HG03280 (cell line): ENCODE data around the gene ARHGAP15.
"Not testable (repeated sequence)": the region's sequence is repeated elsewhere in the genome, so short reads cannot be mapped to it uniquely, and the experiment has no call there.

ENCODE experiments used
- ATAC-seq: cut with Tn5 transposase; IDR thresholded peaks from one replicate; pipeline ENCODE4 v1.9.1; 2021; ENCODE audit warnings: mild to moderate bottlenecking, moderate library complexity; ENCODE audit not compliant: unreplicated experiment

The ARHGAP15 gene

DNA sequence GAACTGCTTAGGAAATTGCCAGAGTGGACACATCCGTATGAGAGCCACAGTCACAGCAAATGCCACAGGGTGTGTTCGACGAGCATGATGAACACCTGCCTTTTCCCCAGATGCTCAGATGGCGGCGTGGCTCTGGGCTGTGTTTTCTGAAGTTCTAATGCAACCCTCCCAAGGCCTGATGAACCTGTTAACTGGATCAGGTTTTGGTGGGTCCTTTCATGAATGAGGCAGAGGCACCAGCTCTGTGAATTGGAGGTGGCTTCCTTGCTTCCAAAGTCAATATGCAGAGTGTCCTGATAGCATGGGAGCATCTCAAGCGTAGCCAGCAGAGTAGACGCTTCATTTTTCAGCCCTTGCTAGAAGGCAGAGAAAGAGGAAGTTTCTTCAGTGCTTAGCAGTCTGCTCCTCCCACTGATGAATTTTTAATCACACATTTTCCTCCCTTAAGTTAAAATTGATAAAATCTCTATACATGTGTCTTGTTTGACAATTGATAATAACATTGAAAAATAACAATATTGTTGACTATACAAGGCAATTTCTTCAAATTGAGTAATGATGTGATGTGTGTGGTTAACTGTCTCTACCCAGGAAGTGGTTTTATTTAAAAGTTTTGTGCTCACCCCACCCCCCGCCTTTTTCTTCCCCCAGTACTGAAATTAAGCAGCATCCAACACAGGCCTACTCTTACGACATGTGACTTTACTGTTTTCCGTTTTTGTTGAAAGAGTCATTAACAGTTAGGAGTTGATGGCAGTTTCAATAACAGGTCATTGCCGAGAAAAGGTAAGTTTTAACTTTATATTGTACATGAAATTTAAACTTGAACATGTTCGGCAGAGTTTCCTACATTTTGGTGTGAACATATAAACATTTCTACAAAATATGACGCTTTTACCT is at the start of gene ARHGAP15:
ARHGAP15 (plus strand) TSS at position 739 of the 900 bp plus-strand sequence.
- ATAC-seq, result peak; percentile 89

DNA sequence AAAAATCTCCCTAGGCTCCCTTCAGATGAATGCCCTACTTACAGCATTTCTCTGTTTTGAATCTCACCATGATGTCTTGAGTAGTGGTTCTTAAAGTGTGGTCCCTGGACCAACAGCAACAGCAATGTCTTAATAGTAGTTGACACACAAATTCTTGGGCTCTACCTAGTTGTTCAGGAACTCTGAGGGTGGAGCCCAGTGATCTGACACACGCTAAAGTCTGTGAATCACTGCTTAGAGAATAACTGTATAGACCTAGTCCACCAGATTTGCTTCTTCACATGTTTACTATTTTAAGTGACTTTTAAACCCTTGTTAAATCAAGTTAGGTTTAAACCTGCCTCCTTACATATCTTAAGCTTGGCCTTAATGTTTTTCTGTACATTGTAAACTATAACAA is 47.6 kb upstream of the ARHGAP15 start:
- no peak for ATAC-seq

DNA sequence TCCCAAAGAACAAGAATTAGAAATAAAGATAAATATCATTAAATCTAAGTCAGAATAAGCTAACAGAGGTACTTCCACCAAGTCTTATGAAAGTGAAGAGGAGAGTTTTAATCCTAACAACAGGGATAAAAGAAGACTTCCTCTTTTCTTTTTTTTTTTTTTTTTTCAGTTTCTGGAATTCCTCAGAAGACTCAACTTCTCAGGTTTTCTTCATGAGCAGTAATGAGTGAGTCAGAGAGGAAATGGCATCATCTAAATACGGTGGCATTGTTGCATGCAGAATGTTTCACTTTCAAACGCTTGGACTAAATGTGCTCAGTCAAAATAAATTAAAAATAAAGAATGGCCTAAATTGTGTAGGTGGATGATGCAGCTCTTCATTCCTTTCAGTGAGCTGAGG is 45.6 kb upstream of the ARHGAP15 start:
- ATAC-seq, result no peak

DNA sequence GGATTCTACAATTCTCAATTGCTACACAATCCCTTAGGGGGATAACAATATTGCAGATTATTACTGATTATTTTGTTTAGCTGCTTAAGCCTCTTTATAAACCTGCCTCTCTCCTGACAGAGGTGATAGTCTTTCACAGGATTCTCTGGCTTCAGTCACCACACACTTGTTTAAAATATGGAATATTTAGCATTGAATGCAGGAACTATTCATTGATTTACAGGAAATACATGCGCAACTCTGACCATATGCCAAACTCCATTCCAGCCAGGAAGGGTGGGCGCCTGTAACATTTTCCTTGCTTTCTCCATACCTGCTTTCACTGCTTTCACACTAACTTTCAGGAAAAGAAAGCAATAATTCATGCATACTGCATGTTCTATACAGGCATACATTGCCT is 44.8 kb upstream of the ARHGAP15 start:
- ATAC-seq, result no peak

DNA sequence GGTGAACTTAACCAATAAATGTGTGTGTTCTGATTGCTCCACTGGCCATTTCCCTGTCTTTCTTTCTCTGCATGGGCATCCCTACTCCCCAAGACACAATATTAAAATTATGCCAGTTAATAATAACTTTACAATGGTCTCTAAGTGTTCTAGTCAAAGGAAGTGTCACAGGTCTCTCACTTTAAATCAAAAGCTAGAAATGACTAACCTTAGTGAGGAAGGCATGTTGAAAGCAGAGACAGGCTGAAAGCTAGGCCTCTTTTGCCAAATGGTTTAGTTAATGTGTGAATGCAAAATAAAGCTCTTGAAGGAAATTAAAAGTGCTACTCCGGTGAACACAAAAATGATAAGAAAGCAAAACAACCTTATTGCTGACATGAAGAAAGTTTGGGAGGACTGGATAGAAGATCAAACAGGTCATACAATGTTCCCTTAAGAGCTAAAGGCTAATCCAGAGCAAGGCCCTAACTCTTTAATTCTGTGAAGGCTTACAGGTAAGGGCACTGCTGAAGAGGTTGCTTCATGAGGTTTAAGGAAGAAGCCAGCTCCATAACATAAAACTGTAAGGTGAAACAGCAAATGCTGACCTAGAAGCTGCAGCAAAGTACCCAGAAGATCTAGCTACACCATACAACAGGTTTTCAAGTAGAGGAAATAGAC is 44.0 kb upstream of the ARHGAP15 start:
- peak; percentile 61 for ATAC-seq

DNA sequence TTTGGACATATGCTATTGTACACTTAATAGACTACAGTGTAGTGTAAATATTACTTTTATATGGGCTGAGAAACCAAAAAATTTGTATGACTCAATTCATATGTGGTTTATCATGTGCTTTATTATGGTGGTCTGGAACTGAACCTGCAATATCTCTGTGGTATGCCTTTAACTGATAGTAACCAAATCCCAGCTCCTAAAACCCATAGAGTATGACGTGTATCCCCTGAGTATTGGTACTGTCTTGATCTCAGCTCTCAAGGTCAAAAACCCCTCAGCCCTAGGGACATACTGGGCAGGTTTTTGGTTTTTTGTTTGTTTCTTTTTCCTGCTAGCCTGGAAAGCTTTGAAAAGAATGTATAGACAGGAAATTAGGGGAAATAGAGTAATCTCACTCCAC is 42.2 kb upstream of the ARHGAP15 start:
- no peak for ATAC-seq

DNA sequence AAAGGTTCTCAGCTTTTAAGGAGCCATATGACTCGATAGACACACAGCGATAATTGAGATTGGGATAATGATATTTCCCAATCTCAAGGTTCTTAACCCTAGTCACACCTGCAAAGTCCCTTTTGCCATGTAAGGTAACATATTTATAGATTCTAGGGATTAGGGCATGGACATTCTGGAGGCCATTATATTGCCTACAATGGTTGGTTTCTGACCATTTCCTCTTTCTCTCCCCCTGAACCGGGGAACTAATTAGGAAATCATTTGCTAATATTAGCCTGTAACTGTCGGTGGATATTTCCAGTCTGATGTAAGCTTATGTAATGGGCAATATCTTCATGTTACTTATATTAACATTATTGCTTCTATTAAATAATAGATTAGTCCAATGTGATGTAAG is 40.8 kb upstream of the ARHGAP15 start:
- ATAC-seq, result no peak

DNA sequence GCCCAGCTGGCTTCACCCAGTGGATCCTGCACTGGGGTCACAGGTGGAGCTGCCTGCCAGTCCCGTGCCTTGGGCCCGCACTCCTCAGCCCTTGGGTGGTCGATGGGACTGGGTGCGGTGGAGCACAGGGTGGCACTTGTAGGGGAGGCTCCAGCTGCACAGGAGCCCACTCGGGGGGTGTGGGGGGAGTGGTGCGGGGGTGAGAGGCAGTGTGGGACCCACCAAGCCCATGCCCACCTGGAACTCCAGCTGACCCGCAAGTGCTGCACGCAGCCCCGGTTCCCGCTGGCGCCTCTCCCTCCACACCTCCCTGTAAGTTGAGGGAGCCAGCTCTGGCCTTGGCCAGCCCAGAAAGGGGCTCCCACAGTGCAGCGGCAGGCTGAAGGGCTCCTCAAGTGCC is 39.7 kb upstream of the ARHGAP15 start:
- not testable (repeated sequence) for ATAC-seq

DNA sequence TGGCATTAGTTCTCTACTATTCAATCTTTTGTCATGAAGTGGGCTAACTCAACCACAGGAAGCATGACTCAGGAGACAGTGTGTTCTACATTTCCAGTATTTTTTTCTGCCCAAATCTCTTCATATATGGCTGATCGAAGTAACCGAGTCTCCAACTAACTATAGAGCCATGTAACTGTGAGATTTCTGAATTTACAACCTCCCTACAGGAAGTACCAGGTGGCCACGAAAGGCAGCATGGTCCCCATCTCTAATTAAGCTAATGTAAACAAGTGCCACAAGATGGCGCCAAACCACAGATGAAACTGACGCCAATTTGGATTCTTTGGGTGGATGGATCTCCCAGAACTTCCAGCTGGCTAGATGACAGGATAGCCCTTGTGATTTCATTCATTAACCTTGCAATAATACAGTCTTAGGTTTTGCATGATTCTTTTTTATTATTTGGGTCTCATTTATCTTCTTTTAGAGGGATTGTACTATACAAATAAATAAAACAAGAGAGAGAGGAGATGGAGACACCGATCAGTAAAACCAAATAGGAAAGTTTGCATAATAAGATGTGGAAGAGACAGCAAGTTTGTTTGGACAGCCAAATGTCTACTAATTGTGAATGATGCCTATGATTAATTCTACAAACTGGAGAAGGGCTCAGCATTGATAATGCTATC is 18.3 kb upstream of the ARHGAP15 start:
- ATAC-seq, result peak; percentile 93

DNA sequence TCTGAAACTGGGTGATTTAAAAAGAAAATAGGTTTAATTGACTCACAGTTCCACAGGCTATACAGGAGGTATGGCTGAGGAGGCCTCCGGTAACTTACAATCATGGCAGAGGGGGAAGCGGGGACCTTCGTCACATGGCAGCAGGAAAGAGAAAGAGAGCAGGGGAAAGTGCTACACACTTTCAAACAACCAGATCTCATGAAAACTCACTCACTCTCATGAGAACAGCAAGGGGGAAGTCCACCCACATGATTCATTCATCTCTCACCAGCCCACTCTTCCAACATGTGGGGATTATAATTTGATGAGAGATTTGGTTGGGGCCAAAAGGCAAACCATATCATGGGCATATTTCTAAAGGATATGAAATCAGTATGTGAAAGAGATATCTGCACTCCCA is 12.0 kb upstream of the ARHGAP15 start:
- no peak for ATAC-seq

DNA sequence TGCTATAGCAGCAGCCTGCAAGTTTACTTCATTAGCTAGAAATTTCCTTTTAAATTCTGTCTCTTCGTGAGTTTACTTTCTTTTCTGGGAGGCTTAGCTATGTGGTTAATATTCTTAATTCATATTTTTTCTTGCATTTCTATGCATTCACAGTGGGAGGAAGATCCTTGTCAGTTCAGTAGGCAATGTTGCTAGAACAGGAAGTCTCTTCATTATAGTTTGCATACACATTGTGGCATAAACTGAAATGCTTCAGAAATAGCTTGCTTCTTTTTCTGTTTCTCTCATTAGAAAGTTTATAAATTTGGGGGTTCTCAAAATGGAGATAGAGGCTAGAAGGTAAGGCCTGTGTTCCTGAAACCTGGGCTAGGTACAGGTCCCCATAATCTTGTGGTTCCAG is 8.1 kb upstream of the ARHGAP15 start:
- no peak for ATAC-seq

DNA sequence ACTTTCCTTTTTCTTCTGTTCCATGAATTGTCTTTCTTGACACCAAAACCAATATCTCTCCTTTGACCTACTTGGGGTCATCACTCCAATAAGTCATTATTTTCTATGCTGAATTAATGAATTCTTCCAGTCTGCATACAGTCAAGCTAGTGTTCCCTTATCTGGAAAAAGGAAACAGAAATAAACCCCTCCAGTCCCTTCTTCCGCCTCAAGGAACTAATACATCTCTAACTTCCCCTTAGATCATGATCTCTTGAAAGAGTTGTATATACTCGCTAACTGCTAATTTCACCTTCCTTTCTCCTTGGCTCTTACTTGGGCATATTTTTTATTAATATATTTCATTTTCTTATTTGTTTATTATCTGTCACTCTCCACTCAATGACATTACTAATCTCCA is 7.3 kb upstream of the ARHGAP15 start:
- ATAC-seq, result no peak

DNA sequence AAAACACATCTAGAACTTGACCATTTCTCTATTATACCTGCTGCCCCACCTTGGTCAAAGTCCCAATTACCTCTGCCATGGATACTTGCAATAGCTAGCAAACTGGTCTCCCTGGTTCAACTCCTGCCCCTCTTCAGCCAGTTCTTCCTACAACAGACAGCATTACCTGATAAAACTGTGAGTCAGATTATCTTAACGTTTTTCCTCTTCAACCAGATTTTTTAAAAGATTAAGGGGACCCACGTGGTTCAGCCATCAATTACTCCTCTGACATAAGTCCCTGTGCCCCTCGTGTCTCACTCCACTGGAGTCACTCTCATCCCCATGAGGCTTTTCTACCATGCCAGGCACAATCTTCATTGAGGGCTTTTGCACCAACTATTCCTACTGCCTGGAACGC is 5.3 kb upstream of the ARHGAP15 start:
- no peak for ATAC-seq

DNA sequence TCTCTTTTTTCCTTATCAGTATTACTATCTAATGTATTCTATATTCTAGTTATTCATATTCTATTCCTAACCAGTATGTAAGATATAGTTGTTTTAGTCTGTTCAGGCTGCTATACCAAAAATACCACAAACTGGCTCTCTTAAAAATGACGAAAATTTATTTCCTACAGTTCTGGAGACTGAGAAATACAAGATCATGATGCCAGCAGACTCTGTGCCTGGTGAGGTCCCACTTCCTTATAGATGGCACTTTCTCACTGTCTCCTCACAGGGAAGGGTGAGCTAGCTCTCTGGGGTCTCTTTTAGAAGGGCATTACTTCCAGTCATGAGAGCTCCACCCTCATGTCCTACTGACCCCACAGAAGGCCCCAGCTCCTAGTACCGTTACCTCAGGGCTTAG is 4.8 kb upstream of the ARHGAP15 start:
- ATAC-seq, result no peak

DNA sequence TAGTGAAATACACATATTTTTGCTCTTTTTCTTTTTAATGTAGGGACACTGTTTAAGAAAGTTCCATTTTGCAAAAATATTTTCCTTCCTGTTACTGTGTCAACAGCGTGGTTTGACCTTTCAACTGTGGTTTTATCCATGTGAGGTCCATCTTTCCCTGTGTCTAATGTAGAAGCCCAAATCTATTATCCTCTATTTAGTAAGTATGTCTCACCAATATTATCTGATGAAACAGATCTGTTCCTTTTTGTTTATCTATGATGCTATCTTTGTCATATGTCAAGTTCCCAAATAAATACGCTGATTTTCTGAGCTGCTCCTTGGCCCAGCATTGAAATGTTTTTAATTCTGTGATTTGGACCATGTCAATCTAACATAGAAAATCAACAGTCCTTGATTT is 3.5 kb upstream of the ARHGAP15 start:
- no peak for ATAC-seq

DNA sequence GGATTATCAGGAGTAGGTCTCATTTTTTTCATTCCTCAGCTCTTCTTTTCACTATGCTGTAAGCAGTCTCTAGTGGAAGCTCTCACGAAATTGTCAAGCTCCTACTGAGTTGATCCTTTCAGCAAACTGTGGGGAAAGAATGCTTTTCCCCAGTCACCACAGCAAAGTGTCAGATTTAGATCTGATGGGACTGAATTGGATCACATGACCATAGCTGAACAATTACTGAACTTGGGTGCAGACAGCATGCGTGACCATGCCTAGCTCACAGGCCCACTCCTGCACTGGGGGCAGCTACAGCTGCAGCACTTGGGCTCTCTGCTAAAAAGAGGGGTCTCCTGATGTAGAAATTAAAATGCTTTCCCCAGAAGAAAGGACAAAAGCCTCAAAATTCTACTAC is 3.1 kb downstream of the ARHGAP15 start:
- no peak for ATAC-seq

DNA sequence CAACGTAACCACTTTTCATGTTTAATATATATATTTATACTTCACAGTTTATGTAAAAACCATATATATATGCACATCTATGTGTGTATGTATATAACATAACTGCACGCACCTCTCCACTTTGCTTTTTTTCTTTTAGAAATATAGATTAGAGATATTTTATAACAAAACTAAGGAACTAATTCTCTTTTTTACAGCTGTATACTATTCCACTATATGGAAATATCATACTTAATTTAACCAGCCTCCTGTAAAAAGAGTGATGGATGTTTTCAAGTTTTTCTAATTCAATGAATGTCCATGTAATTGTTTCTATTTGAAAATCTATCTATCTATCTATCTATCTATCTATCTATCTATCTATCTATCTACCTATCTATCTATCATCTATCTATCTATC is 4.6 kb downstream of the ARHGAP15 start:
- ATAC-seq, result no peak

DNA sequence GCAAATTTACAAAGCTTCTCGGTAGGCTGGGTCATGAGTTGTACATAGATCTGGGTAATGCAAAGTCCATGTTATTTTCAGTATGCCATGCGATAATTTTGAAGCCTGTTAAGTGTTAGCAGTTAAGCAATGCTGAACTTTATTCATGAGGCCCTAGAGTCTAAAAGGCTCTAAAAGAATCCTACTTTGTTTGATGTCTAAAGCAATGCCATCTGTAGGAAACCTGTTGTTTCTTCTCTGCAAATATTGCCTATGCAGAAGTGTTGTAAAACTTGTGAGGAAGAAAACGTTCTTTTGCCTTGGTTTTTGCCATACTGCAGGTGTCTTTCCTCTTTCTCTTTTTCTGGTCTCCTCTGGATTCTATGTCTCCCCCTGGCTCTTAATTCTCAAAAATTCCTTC is 9.1 kb downstream of the ARHGAP15 start:
- ATAC-seq, result no peak

DNA sequence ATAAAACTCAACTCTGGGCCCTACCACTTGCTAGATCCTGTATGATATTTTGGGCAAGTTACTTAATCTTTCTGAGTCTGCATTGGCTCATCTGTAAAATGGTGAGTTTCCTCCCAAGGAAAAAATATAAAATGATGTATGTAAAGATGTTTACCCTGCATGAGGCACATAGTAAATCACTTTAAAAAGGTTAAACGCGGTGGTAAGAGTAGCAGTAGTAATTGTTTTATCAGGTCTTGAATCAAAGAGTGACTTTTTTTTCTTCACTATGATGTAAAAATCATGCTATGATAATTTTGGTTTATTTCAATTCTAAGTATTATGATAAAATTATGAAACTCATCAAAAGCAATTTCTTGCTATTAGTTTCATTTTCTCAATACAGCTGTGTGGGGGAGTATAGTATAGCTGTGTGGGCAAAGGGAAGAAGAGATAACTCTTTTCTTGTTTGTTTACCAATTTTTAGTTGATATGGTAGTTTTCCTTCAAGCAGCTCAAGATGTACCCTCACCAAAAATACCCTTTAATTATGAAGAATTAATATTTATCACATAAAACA is 10.7 kb downstream of the ARHGAP15 start:
- no peak for ATAC-seq

DNA sequence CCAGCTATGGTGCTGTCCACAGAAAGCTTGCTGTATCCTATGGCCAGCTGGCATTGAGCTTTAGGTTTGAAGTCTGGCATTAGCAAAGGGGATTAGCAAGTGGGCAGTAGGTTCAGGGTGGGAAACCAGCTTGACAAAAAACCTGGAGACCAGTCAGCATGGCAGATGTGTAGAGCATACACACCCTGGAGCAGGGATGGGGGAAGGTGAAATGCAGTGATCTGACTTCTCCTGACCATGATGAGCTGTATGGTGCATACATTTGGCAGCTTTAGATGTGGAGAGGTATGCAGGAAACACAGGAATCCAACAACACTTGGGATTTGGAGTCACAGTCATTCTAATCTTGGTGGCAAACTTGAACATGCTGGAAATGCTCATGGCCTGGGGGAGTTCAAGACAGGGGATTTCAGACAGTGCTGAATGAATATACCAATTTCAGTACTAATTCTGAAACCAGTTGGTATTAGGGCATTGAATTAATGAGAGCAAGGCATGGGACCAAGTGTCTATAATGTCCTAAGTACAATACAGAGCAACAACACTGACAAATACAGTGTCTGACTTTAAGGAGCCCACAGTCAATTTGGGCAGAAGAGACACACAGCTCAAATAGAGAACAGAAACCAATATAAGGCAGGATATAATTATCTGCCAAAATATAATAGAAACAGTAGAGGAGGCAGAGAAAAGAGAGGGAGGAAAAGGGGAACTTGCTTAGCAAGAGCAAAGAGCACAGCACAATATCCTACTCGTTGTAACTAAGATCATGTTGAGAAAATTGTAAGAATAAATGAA is 11.8 kb downstream of the ARHGAP15 start:
- ATAC-seq, result peak; percentile 67

DNA sequence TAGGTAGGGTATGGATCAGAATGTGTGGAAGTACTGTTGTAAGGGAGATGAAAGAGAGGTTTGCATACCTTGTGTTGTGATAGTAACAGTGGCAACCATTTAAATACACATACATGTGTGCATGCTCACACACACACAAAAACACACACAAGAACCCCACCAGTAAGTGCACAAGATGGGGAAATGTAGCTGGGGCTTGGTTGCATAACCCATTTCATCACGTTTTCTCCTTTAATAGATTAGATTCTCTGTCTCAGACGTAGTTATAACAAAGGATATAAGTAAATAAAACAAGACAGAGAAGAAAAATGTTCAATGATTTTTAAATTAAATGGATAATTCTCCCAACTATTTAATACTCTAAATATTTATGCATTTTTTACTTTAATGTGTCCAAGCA is 13.4 kb downstream of the ARHGAP15 start:
- ATAC-seq, result no peak
